Stomach (tissue), 9 donors: Measurements from ENCODE around the gene NECTIN4. TPM values are rescaled to one million over a fixed set of nuclear protein-coding genes. Genes with fewer than 3 reads are reported as not detected.

Experiments used
- DNase-seq, 2 donors: peaks; one replicate each; pipeline versions ENCODE4 v3.0.0 to v3.0.0-alpha.2; 2013 to 2019
- H3K27ac ChIP-seq, 5 donors: fragments of 200-600 bp in 4 of 5; sonication (generic) in 4 of 5; one replicate each; pipeline ENCODE4 v1.5.1; 2013 to 2019; ENCODE audit warnings: mild to moderate bottlenecking in 1 of 5, moderate library complexity in 1 of 5
- H3K27me3 ChIP-seq, 3 donors: fragments of 200-600 bp; sonication (generic); one replicate each; pipeline ENCODE4 v1.5.1; 2017 to 2019; ENCODE audit warnings: mixed run types in 1 of 3
- H3K36me3 ChIP-seq, 4 donors: fragments of 200-600 bp; sonication (generic); 1 replicate in 3 of 4; 2 replicates in 1 of 4; pipeline ENCODE4 v1.5.1; 2016 to 2019
- H3K4me1 ChIP-seq, 4 donors: fragments of 200-600 bp; sonication (generic); one replicate each; pipeline ENCODE4 v1.5.1; 2016 to 2019
- H3K4me3 ChIP-seq, 4 donors: fragments of 200-600 bp; sonication (generic) in 3 of 4; one replicate each; pipeline ENCODE4 v1.5.1; 2016 to 2019; ENCODE audit warnings: mild to moderate bottlenecking in 1 of 4
- H3K9me3 ChIP-seq, 4 donors: fragments of 200-600 bp; sonication (generic); one replicate each; pipeline ENCODE4 v1.5.1; 2016 to 2019
- EP300 ChIP-seq: sonication (generic); formaldehyde crosslinking; IDR thresholded peaks from one replicate; pipeline ENCODE4 v1.6.1; 2017; ENCODE audit warnings: antibody characterized with exemption
- POLR2A ChIP-seq, 4 donors: fragments of 450-650 bp; IDR thresholded peaks; one replicate each; pipeline ENCODE4 v1.6.1; 2016; ENCODE audit warnings: antibody characterized with exemption in 4 of 4, control low read depth in 2 of 4, mild to moderate bottlenecking in 1 of 4, moderate library complexity in 1 of 4
- POLR2AphosphoS5 ChIP-seq, 3 donors: sonication (generic); formaldehyde crosslinking; IDR thresholded peaks; one replicate each; pipeline ENCODE4 v1.6.1; 2016; ENCODE audit warnings: antibody characterized with exemption in 3 of 3
- WGBS, 5 donors: extraction: QIAGEN DNeasy Blood & Tissue Kit in 3 of 5; methylation state at CpG; one replicate each; pipeline versions ENCODE4 v1.1.5 to v1.1.7; 2013 to 2018; 5-methylcytosine and 5-hydroxymethylcytosine counted together
- intact Hi-C: fragments of 100-400 bp; cut with DNase I; formaldehyde crosslinking; loops from one replicate; pipeline ENCODE4 v1.15.1; 2023; ENCODE audit warnings: low total_unique reads
- polyA plus RNA-seq, 3 donors: library from polyadenylated mRNA; stranded (reverse); fragments of 200-250 nt; gene quantifications; one replicate each; pipeline ENCODE4 v1.2.3, GENCODE V29; 2013
- total RNA-seq, 5 donors: library from RNA; depleted of rRNA; stranded (reverse); fragments of >200 nt; gene quantifications; one replicate each; pipeline versions ENCODE4 v1.1.0 to v1.2.3, GENCODE V29; 2014 to 2016
- TF ChIP-seq, protein P1 (sequence below), 7 experiments: fragments of 450-650 bp in 4 of 7; fragments of 200-600 bp in 3 of 7; sonication (generic) in 3 of 7; IDR thresholded peaks; one replicate each; pipeline ENCODE4 v1.5.1; 2016 to 2019; ENCODE audit warnings: antibody characterized with exemption in 7 of 7, control low read depth in 2 of 7, mild to moderate bottlenecking in 1 of 7
- donor health status: healthy with polysubstance abuse.
- donor health status: Bipolar disorder and iron deficiency.
- donor health status: healthy.

Gene NECTIN4
- total and polyA plus RNA-seq, 8 donors, result 1.7 to 20.3 (median 5.5) TPM

DNA sequence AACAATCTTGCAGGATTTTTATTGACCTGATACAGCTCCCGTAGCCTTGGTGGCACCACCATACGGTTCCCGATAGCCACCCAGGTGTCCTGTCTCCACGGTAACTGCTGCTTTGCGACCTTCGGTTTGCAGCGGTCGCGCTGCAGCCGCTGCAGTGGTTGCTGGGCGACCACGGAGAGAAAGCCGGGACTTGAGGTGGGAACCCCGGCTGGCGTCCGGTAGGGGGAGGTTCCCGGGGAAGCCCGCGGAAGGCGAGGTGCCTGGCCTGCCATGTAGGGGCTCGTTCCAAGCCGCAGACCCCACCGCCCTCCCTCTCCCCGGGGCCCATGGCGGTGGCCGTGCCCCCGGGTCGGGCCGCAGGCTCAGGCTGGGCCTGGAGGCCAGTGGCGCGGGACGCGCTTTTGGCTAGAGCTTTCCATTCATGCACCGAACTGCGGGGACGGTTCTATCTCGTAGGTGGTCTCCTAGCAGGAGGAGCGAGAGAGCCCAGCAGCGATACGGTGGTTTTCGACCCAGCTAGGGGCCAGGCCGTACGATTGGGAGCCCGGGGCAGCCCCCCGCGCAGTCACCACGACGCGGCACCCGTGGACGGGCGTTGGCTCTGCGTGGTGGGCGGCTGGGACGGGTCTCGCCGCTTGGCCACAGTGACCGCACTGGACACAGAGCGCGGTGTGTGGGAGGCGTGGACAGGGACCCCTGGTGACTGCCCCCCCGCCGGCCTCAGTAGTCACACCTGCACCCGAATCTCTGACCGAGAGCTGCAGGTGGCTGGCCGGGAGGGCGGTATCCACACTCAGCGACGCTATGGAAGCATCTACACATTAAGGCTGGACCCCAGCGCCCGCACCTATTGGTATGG lies 9.1 kb upstream of the NECTIN4 start, which contains the start of gene KLHDC9:
Gene KLHDC9 (plus strand): TSS at position 152 of the 859 bp plus-strand sequence. CDS start 175 bp downstream, at position 327.
- peaks cover 7 to 39% (median 36%) of the 10 kb centered on the region in 4 donors for H3K36me3 ChIP-seq
- H3K4me3 ChIP-seq, result peak within 1 kb of the TSS; percentile 57 to 79 (median 72)
- no peaks in the 10 kb centered on the region for H3K27me3 ChIP-seq
- intact Hi-C loops, result loop anchor here (10.0 kb wide), 1 partner anchor 104 kb away; no protein-coding TSS in a partner anchor
- peak within 1 kb of the TSS; percentile 55 to 77 (median 72) for H3K27ac ChIP-seq
- no peaks in the 10 kb centered on the region for H3K9me3 ChIP-seq
- TF ChIP-seq POLR2A (IDR thresholded peaks at IDR 0.05) (no peak), POLR2AphosphoS5 (IDR thresholded peaks at IDR 0.05) (peak in 2 of 3 donors; percentile 46 to 60)
- TF ChIP-seq, protein P1, sequence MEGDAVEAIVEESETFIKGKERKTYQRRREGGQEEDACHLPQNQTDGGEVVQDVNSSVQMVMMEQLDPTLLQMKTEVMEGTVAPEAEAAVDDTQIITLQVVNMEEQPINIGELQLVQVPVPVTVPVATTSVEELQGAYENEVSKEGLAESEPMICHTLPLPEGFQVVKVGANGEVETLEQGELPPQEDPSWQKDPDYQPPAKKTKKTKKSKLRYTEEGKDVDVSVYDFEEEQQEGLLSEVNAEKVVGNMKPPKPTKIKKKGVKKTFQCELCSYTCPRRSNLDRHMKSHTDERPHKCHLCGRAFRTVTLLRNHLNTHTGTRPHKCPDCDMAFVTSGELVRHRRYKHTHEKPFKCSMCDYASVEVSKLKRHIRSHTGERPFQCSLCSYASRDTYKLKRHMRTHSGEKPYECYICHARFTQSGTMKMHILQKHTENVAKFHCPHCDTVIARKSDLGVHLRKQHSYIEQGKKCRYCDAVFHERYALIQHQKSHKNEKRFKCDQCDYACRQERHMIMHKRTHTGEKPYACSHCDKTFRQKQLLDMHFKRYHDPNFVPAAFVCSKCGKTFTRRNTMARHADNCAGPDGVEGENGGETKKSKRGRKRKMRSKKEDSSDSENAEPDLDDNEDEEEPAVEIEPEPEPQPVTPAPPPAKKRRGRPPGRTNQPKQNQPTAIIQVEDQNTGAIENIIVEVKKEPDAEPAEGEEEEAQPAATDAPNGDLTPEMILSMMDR (IDR thresholded peaks at IDR 0.05), result peak in 2 of 7 experiments; percentile 8 to 12
- peaks cover 14 to 30% (median 21%) of the 10 kb centered on the region in 4 donors for H3K4me1 ChIP-seq
- peak; percentile 85 to 96 for DNase-seq
- WGBS, 5 donors, result 3 to 11% (median 5%) methylated on average over 14 to 71 of the region's 71 CpGs

DNA sequence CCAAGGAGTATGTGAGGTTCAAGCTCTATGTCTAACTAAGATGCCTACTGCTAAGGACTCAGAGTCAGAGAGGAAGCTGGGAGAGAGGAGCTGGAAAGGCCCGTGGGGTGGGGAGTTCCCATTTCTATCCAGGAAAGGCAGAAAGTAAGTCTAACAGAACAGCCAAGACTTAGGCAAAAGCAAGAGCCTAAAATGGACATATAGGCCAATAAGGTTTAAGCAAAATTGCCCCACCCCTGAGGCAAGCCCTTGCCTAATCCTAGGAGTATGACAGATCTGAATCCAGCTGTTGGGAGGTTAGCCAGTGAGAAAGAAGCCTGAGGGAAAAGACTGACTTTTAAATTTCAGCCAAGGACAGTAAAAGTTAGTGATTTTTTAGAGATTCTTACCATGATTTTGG lies 7.2 kb upstream of the NECTIN4 start:
- Histone ChIP-seq H3K9me3 (no peaks in the 10 kb centered on the region), H3K4me3 (no peak overlapping the region), H3K27ac (peak overlapping the region in 1 of 5 donors; percentile 72), H3K4me1 (peaks cover 14 to 30% (median 21%) of the 10 kb centered on the region in 4 donors), H3K27me3 (no peaks in the 10 kb centered on the region), H3K36me3 (peaks cover 0 to 23% (median 22%) of the 10 kb centered on the region in 4 donors)
- WGBS, 5 donors, result 19 to 69% (median 59%) methylated on average over 1 of the region's 1 CpG
- TF ChIP-seq EP300, result no peak
- TF ChIP-seq, protein P1 (IDR thresholded peaks at IDR 0.05), result no peak
- no peak for TF ChIP-seq POLR2AphosphoS5 (IDR thresholded peaks at IDR 0.05)
- TF ChIP-seq POLR2A (IDR thresholded peaks at IDR 0.05), result no peak
- DNase-seq, result peak in 1 of 2 donors; percentile 42
- intact Hi-C loops, result loop anchor here (10.0 kb wide), 1 partner anchor 102 kb away; no protein-coding TSS in a partner anchor

DNA sequence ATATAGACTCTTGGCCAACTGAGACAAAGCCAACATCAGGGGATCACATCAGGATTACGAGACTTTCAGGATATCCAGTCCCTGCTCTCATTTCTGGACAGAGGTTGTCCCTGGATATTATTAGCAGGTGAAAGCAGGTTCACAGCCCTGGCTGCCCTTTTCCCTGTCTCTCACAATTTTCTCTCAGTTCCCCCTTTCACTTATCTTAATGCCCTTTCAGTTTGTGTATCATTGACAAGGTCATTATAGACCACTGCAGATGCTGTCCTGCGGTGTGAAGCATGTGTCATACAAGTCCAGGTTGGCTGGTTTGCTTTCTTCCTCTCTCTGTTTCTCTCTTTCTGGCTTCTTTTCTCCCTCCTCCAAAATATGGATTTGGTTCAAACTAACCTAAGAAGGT lies 6.7 kb upstream of the NECTIN4 start:
- Histone ChIP-seq H3K4me3 (no peak overlapping the region), H3K27ac (no peak overlapping the region), H3K36me3 (peaks cover 0 to 18% (median 17%) of the 10 kb centered on the region in 4 donors), H3K27me3 (no peaks in the 10 kb centered on the region), H3K4me1 (peaks cover 14 to 30% (median 21%) of the 10 kb centered on the region in 4 donors), H3K9me3 (no peaks in the 10 kb centered on the region)
- TF ChIP-seq EP300, result no peak
- TF ChIP-seq, protein P1 (IDR thresholded peaks at IDR 0.05), result no peak
- TF ChIP-seq POLR2AphosphoS5 (IDR thresholded peaks at IDR 0.05), result no peak
- TF ChIP-seq POLR2A (IDR thresholded peaks at IDR 0.05), result no peak
- WGBS, 5 donors, result 87 to 96% (median 95%) methylated on average over 2 of the region's 2 CpGs
- DNase-seq, result no peak
- intact Hi-C loops, result loop anchor here (10.0 kb wide), 1 partner anchor 101 kb away; no protein-coding TSS in a partner anchor

DNA sequence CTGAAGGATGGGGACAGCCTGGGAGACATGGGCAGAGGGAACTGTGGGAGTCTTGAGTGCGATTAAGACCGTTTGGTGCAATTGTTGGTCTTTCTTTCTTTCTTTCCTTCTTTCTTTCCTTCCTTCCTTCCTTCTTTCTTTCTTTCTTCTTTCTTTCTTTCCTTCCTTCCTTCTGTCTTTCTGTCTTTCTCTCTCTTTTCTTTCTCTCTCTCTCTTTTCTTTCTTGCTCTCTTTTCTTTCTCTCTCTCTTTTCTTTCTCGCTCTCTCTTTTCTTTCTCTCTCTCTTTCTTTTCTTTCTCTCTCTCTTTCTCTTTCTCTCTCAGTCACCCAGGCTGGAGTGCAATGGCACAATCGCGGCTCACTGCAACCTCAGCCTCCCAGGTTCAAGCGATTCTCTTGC lies 5.9 kb upstream of the NECTIN4 start:
- DNase-seq, result no peak
- peaks cover 0 to 10% (median 9%) of the 10 kb centered on the region in 4 donors for H3K36me3 ChIP-seq
- TF ChIP-seq, protein P1 (IDR thresholded peaks at IDR 0.05), result no peak
- TF ChIP-seq POLR2AphosphoS5 (IDR thresholded peaks at IDR 0.05) (no peak), EP300 (no peak), POLR2A (IDR thresholded peaks at IDR 0.05) (no peak)
- H3K9me3 ChIP-seq, result no peaks in the 10 kb centered on the region
- H3K4me3 ChIP-seq, result no peak overlapping the region
- H3K27me3 ChIP-seq, result no peaks in the 10 kb centered on the region
- intact Hi-C loops, result loop anchor here (10.0 kb wide), 1 partner anchor 100 kb away; no protein-coding TSS in a partner anchor
- 90 to 97% (median 94%) methylated on average over 6 of the region's 6 CpGs for WGBS, 5 donors
- no peak overlapping the region for H3K27ac ChIP-seq
- H3K4me1 ChIP-seq, result peaks cover 14 to 30% (median 21%) of the 10 kb centered on the region in 4 donors
